GM19468 (cell line): Measurements from ENCODE around the gene PRKCD.

Experiments
- ATAC-seq: cut with Tn5 transposase; IDR thresholded peaks from one replicate; pipeline ENCODE4 v1.9.1; 2021; ENCODE audit warnings: mild to moderate bottlenecking, moderate library complexity, moderate number of reproducible peaks; ENCODE audit not compliant: unreplicated experiment; ENCODE audit errors: extremely low read depth

Gene PRKCD

DNA sequence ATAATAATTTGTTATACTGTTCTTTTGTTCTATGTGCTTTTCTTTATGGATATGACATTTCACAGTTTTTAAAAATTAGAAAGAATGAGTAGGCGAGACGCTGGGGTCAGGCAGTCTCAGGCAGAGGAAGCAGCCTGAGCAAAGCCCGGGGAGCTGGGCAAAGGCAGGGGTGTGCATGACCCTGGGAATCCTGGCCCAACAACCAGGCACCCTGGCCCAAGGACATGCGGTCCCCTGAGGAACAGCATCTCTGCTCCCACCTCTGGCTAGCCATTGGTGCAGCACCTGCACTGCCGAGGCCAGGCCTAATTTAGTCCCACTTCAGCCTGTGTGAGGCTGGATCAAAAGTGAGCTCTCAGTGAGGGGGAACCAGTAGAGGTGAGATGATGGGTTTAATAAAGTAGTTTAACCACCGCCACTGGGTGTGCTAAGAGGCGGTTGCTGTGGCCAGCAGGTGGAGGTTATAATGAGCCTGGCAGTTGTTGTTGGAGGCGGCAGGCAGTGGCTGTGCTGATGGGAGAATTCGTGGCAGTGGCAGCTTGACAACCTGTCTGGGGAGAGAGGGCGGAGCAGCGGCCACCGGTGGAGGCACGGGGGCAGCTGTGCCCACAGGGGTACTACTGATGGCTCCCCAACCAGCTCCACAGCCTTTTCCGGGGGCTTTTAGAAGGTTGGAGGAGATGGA lies 41.5 kb downstream of the PRKCD start:
- no peak for ATAC-seq

DNA sequence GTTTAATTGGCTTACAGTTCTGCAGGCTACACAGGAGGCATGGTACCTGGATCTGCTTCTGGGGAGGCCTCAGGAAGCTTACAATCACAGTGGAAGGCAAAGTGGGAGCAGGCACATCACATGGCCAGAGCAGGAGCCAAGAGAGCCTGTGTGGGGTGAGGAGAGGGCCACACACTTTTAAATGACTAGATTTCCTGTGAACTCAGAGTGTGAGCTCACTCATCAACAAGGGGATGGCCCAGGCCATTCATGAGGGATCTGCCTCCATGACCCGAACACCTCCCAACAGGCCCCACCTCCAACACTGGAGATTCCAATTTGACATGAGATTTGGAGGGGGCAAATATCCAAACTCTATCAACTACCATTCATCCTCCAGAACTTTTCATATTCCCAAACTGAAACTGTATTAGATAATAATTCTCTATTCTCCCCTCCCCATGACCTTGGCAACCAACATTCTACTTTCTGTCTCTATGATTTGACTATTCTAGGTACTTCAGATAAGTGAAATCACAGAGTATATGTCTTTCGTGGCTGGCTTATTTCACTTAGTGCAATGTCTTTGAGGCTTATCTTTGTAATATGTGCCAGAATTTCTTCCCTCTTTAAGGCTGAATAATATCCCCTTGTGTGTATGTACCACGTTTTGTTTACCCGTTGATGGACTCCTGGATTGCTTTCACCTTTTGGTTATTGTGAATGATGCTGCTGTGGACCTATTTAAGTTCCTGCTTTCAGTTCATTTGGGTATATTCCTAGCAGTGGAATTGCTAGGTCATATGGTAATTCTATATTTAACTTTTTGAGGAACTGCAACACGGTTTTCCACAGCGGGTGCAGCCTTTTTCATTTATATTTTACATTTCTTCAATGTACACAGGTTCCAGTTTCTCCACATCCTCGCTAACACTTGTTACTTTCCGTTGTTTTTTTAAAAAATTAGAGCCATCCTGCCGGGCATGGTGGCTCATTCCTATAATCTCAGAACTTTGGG lies 51.0 kb downstream of the PRKCD start:
- ATAC-seq, result no peak

DNA sequence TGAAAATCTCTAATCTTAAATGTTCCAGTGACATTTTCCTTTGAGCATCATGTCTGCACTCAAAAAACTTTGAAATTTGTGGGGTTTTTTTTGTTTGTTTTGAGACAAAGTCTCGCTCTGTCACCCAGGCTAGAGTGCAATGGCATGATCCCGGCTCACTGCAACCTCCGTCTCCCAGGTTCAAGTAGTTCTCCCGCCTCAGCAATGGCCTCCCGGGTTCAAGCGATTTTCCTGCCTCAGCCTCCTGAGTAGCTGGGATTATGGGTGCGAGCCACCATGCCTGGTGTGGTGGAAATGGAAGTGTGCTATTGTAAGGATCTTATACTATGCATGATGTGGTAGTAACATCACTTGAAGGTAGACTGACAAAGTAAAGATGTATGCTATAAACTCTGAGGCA lies 52.3 kb downstream of the PRKCD start:
- ATAC-seq, result no peak

DNA sequence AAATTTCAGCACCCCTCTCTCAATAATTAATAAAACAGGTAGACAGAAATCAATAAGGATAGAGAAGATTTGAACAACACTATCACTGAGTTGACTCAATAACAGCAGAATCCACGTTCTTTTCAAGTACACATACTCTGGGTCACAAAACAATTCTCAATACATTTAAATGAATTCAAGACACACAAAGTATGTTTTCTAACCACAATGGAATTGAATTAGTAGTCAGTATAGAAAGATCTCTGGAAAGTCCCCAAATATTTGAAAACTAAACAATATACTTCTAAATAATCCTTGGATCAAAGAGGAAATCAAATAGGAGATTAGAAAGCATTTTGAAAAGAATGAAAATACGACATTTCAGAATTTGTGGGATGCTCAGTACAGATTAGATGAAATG lies 54.8 kb downstream of the PRKCD start:
- ATAC-seq, result no peak

DNA sequence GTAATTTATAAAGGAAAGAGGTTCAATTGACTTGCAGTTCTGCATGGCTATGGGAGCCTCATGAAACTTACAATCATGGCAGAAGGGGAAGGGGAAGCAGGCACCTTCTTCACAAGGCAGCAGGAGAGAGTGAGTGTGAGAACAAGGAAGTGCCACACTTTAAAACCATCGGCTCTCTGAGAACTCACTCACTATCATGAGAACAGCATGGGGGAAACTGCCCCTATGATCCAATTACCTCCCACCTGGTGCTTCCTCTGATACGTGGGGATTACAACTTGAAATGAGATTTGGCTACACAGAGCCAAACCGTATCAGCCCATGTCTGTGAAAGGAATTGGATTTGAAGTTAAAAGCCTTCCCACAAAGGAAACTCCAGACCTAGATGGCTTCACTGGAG lies 55.7 kb downstream of the PRKCD start:
- no peak for ATAC-seq

DNA sequence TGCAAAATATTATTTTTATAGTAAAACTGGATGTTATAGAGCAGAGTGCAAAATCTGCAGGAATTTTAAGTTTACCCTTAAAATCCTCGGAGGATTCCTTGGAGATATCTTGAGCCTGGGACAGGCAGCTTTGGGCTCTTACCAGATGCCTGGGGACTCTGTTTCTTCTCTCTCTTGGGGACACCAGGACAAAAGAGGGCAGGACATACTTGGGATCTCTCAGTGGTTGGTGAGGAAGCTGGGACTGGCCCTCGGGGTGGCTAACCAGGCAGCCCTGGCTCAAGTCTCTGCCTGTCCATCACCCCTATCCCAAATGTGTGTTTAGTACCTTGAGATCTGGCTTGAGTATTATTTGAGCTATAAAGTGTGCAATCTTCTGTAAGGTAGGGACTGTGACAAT lies 56.2 kb downstream of the PRKCD start:
- no peak for ATAC-seq

DNA sequence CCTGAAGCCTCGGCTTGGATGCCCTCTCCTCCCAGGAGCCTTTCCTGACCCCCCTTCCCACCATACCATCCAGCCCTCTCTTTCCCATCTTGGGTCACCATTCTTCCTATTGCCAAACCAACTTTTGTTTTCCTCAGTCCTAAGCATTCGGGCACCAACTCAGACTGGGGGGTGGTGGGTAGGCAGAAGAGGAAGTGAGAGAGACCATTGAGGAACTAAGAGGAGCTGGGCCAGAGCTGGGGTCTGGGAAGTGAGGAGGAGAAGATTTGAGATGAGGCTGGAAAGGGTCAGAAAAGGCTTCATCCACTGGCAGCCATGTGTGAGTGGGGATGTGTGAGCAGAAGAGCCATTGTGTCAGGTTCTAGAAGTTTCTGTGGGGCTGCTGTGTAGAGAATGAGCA lies 57.1 kb downstream of the PRKCD start:
- no peak for ATAC-seq

DNA sequence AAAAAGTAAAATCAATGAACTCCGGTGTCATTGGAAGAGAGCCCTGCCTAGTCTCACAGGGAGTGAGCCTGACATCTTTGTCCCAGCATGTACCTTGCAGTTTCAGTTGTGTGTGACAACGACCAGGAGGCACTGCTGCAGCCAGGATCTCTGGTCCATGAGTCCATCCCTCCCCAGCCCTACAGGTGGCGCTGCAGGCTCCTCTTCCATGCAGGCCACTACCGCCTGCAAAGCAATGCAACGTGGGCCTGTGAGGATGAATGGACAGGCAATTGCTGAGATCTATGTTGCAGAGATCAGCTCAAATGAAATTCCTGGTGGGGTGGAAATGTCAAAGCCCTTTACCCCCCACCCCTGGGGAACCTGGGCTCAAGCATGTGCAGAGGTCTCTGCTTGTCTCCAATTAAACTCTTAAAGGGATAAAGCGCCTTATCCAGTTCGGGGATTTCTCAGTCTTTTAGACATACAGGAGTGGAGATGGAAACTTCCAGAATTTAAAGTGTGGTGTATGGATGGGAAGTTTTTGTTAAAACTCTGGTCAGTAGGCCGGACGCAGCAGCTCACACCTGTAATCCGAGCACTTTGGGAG lies 59.0 kb downstream of the PRKCD start:
- no peak for ATAC-seq

DNA sequence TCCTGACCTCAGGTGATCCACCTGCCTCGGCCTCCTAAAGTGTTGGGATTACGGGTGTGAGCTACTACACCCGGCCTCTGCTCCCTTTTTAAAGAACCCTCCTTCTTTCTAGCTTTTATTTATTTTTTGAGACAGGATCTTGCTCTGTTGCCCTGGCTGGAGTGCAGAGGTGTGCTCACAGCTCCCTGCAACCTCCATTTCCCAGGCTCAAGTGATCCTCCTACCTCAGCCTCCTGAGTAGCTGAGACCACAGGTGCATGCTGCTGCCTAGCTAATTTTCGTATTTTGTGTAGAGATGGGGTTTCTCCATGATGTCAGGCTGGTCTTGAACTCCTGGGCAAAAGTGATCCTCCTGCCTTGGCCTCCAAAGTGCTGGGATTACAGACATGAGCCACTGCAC lies 60.3 kb downstream of the PRKCD start:
- no peak for ATAC-seq

DNA sequence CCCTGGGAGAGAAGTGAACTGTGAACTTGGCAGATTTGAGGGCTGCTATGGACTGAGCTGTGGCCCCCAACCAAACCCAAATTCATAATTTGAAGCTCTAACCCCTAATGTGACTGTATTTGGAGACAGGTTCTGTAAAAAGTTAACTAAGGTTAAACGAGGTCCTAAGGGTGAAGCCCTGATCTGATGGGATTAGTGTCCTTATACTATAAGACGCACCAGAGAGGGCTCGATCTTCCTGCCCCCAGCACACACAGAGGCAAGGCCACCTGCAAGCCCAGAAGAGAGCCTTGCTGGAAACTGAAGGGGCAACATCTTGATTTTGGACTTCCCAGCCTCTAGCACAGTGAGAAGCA lies 60.8 kb downstream of the PRKCD start:
- ATAC-seq, result no peak

DNA sequence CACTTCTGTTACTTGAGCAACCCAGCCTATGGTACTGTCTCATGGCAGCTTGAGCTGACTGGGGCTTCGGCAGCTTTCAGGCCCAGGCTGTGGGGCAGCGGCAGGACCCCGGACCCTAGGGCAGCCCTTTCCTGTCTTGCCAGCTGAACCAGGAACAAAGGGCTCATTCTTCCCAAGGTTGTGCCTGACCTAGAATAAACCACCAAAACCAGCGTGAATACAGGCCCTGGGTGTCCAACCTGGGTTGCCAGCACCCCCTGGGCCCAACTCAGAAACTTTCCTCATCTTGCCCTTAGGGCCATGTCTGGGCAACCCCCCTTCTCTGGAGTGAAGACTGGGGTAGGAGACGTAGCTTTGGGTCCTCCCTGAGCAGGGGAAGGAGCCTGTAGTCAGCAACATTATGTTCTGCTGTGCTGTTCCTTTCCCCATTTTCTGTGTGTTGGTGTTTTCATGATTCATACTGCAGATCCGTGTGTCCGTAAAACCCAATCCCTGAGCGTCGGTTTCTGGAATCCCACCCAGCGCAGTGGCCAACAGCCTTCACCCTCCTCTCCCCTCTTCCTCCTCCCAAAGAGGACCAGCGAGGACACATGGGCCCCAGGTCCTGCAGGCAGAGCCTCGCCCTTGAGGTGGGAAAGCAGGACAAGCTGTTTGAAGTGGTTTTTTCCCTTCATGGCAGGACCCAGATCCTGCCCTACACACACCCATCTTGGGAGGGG lies 61.3 kb downstream of the PRKCD start:
- ATAC-seq, result no peak

DNA sequence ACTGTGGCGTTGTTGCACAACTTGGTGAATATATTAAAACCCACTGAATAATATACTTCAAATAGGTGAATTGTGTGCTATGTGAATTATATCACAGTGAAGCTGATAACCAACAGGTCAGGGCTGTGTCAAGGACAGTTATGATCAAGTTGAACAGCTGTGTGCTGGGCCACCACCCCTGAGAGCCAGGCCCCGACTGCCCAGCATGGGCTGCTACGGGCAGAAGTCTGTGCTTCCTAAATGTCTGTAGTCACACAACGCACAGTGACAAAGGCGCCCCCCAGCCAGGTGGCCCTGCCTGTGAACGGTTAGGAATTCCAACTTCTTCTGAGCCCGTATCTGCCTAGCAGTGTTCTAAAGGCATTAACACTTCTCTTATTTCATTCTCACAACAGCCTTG lies 62.0 kb downstream of the PRKCD start:
- no peak for ATAC-seq

DNA sequence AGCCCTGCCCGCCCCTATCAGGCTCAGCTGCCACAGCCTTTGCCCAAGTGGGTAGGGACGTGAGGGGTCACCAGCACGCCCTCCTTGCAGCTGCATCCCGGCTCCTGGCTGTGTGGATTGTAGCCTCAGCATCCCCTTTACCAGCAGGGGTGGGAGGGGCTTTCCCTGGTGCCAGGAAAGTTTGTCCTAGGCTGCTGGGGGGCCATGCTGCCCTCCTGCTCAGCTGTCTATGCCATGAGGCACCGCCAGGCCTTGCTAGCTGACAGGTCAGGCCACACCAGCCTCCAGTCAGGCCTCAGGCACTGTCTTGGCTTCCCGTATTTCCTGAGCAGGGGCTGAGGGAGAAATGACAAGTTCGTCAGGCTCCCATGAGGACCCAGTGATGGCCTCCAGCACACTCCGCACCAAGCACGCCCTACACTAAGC lies 62.5 kb downstream of the PRKCD start:
- no peak for ATAC-seq

DNA sequence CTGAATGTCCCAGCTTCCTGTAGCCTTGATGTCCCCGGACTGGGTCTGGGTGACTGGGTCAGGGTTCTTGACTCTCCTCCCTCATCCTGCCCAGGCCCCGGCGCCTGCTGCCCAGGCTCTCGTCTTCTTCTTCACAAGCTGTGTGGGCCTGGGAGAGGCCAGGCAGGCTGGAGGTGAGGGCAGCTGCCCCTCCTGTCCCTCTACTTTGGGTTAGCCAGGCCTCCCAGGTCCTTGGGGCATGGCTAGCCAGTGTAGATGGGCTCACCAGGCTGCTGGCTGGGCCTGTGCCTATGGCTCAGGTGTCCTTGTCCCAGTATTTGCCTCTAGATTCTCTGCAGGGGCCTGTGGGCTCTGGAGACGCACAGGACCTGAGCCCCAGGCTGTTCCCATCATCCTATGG lies 63.0 kb downstream of the PRKCD start:
- no peak for ATAC-seq

DNA sequence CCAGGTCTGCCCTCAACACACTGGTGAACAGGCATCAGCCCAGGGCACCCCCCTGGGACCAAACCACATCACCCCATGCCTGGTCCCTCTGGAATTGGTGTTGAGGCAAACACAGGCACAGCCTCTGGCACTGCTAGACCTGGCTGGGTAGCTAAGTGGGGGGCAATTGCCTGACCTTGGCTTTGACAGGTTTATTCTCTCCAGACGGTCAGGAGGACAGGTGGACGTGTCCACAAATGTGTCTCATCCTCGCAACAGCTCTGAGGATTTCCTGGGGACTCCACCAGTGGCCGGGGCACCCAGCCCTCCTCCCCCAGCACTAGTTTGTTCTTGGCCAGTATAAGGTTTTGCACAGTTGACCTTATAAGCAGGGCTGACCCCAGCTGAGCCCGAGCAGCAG lies 63.5 kb downstream of the PRKCD start:
- no peak for ATAC-seq

DNA sequence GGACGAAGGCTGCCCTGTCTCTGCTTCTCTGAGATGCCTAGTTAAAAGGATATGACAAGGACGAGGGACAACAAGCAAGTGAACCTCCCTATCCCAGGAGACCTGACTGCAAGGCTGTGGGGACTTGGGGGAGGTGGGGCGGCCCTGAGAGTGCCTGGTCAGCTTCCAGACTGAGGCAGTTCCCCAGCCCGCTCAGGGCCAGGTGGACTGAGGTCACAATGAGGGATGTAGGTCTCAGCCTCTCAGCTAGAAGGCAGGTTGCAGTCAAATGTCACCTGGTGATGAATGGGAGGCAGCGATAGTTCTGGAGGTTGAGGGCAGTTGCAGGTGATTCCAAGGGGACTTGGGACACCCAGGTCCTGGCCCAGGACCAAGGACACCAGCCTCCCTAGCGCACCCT lies 64.2 kb downstream of the PRKCD start:
- no peak for ATAC-seq

DNA sequence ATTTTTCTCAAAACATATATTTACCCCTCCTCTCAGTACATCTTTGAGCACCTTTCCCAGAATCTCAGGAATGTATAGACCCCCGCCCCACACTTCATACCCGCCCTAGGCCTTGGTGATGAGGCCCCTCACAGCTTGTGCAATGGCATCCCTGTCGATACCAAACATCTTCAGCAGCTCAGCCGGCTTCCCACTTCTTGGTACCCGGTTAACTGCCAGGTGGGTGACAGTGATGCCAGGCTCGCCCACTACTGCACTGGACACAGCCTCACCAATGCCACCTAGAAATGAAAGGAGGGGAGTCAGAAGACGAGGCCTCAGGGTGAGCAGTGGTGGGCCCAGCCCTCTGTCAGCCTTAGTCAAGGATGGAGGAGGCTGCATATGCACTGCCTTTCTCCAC lies 64.6 kb downstream of the PRKCD start:
- no peak for ATAC-seq

DNA sequence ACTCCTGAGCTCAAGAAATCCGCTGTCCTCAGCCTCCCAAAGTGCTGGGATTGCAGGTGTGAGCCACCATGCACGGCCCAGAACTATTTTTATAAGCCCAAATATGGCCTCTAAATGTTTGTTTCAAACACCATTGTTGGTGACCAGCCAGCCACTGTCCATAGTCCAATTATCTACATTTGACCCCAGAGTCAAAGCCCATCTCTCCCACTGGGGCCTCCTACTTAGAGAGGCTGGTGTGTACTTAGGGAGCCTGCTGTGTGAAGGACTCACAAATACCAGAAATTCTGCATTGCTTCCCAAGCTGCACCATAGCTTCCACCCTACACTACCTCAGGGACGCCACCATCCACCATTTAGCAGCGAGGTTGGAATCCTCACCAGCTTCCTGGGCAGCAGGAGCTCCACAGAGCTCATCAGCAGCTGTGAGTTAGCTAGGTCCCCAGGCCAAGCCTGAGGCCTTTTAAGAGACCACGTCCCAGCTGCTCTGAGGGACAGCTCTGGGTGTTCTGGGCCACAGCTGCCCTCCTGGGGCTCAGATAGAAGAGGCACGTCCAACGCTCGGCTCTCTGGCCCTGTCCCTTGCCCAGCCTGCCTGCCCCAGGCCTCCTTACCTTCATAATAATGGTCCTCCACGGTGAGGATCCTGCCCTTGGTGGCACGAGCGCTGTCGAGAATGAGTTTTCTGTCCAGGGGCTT lies 65.3 kb downstream of the PRKCD start:
- ATAC-seq, result no peak

DNA sequence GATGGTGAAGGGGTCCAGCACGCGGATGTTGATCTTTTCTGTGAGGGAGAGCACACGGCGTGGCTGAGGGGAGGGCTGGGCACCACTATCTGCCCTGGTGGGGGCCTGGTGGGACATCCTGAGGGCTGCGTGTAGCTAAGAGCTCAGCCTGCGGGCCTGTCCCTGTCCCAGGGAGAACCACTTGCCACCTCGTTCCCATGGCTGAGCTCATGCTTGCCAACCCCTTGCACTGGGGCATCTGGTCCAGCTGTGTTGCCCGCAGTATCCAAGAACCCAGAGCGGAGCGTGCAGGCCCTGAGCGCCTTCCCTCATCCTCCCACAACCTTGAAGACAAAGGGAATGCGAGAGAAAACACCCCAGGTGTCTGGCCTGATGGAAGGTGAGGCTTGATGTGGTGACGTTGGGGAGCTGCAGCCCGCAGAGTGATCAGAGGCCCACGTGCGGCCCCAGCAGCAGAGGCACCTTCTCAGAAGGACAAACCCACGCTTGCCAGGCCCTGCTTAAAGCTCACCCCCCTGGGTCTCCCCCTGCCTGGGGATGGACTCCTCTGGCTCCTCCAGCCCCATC lies 65.9 kb downstream of the PRKCD start:
- ATAC-seq, result no peak
